ENCODE measurements around the gene C19orf44.
"Not testable (repeated sequence)": the region's sequence is repeated elsewhere in the genome, so short reads cannot be mapped to it uniquely, and the experiment has no call there.

DNA sequence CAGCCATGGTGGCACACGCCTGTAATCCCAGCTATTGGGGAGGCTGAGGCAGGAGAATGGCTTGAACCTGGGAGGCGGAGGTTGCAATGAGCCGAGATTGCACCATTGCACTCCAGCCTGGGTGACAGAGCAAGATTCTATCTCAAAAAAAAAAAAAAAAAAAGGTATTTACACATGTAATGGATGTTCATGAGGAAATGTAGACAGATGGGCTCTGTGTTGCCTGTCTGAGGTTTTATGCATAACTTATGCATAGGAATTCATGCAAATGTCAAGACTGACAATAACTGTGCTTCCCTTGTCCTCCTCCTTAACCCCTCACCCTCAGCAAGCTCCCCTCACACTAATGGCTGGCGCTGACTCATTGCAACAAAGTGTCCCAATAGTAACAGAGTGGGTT lies 9.7 kb upstream of the C19orf44 start:
- not testable (repeated sequence) for TF ChIP-seq CTCF, POLR2A, EP300, POLR2AphosphoS5 (IDR thresholded peaks at IDR 0.05)
